T-cell (primary cell): ENCODE results near the gene ANO1. TPM values are rescaled to one million over a fixed set of nuclear protein-coding genes. Genes with fewer than 3 reads are reported as not detected.

Experiments used
- ATAC-seq, 4 experiments: fragments of 200-7000 bp in 3 of 4; fragments of 150-1000 bp in 1 of 4; cut with Tn5 transposase; replicated peaks in 1 of 4; 1 replicate in 3 of 4; 2 replicates in 1 of 4; pipeline ENCODE4 v1.10.0; 2021; ENCODE audit warnings: moderate library complexity in 3 of 4, mild to moderate bottlenecking in 2 of 4, moderate number of reproducible peaks in 1 of 4
- CTCF ChIA-PET, 2 donors: fragments of 300-600 bp; sonication (Branson Sonifier 250); formaldehyde crosslinking; loops; one replicate each; lab custom pipeline; 2022; ENCODE audit warnings: antibody characterized with exemption in 2 of 2; lab: Charles Lee
- POLR2A ChIA-PET, 2 donors: fragments of 300-600 bp; sonication (Branson Sonifier 250); formaldehyde crosslinking; loops; one replicate each; lab custom pipeline; 2022; ENCODE audit warnings: antibody characterized with exemption in 2 of 2; lab: Charles Lee
- DNase-seq, 35 experiments: peaks; one replicate each; pipeline versions ENCODE4 v3.0.0 to v3.0.0-alpha.2; 2013 to 2023
- H3K27ac ChIP-seq: one replicate; pipeline ENCODE4 v1.5.1; 2013; ENCODE audit warnings: low read length
- H3K27me3 ChIP-seq, 2 experiments: replicated peaks in 1 of 2; 1 replicate in 1 of 2; 2 replicates in 1 of 2; pipeline versions ENCODE4 v1.6.1 to v1.7.0; 2013; ENCODE audit warnings: low read length in 1 of 2, mixed read lengths in 1 of 2; ENCODE audit not compliant: control insufficient read depth in 2 of 2, insufficient read depth in 2 of 2; ENCODE audit errors: extremely low read depth in 1 of 2
- H3K36me3 ChIP-seq, 2 donors: 1 replicate in 1 of 2; 2 replicates in 1 of 2; pipeline versions ENCODE4 v1.6.1 to v1.7.0; 2013; ENCODE audit warnings: low read length in 1 of 2; ENCODE audit not compliant: control insufficient read depth in 2 of 2, insufficient read depth in 1 of 2; ENCODE audit errors: extremely low read depth in 1 of 2
- H3K4me1 ChIP-seq, 2 experiments: 1 replicate in 1 of 2; 2 replicates in 1 of 2; pipeline versions ENCODE4 v1.6.1 to v1.7.0; 2013; ENCODE audit warnings: low read length in 2 of 2, mixed read lengths in 1 of 2; ENCODE audit not compliant: insufficient read depth in 2 of 2, control insufficient read depth in 1 of 2; ENCODE audit errors: extremely low read depth in 1 of 2
- H3K4me3 ChIP-seq, 2 donors: 1 replicate in 1 of 2; 2 replicates in 1 of 2; pipeline versions ENCODE4 v1.5.1 to v1.7.0; 2013; ENCODE audit warnings: mild to moderate bottlenecking in 2 of 2, low read length in 1 of 2, moderate library complexity in 1 of 2; ENCODE audit not compliant: control insufficient read depth in 1 of 2; ENCODE audit errors: extremely low read depth in 1 of 2
- H3K9me3 ChIP-seq: 2 replicates; pipeline ENCODE4 v1.7.0; 2013
- H3K27ac Mint-ChIP-seq, 2 donors: one replicate each; pipeline ENCODE4 v1.8.0; 2020 to 2021; ENCODE audit warnings: mild to moderate bottlenecking in 2 of 2, mixed read lengths in 2 of 2
- H3K27me3 Mint-ChIP-seq, 2 donors: one replicate each; pipeline ENCODE4 v1.8.0; 2021 to 2022; ENCODE audit warnings: mixed read lengths in 2 of 2
- H3K36me3 Mint-ChIP-seq: one replicate; pipeline ENCODE4 v1.8.0; 2021; ENCODE audit warnings: mixed read lengths
- H3K4me1 Mint-ChIP-seq, 3 donors: one replicate each; pipeline ENCODE4 v1.8.0; 2020 to 2022; ENCODE audit warnings: mixed read lengths in 3 of 3, mild to moderate bottlenecking in 1 of 3
- H3K4me3 Mint-ChIP-seq, 3 donors: one replicate each; pipeline ENCODE4 v1.8.0; 2020 to 2022; ENCODE audit warnings: mild to moderate bottlenecking in 3 of 3, mixed read lengths in 3 of 3, moderate library complexity in 3 of 3
- H3K9me3 Mint-ChIP-seq, 3 donors: one replicate each; pipeline ENCODE4 v1.8.0; 2020 to 2022; ENCODE audit warnings: mixed read lengths in 3 of 3
- WGBS: methylation state at CpG from one replicate; pipeline ENCODE4 v1.1.5; 2013; ENCODE audit warnings: missing lambda C conversion rate; ENCODE audit not compliant: insufficient coverage; 5-methylcytosine and 5-hydroxymethylcytosine counted together
- total RNA-seq, 35 experiments: library from RNA in 6 of 35; stranded (reverse) in 6 of 35; fragments of 120-200 nt in 1 of 35; gene quantifications; one replicate each; pipeline versions ENCODE4 v1.2.1 to v1.2.4 and lab custom pipeline; 2013 to 2026

Gene ANO1
- total RNA-seq, 5 donors from 2014 or later (not counting 1 experiment from before 2014, with no cell fraction given): 0.19 to 0.38 (median 0.33) TPM; not detected in 2

- POLR2A ChIA-PET: no interaction called here
- no peak overlapping the region for H3K27ac Mint-ChIP-seq
- H3K27me3 ChIP-seq: peaks cover 0 to 51% of the 10 kb centered on the region in 2 experiments
- CTCF ChIA-PET: no interaction called here
- H3K9me3 ChIP-seq: no peaks in the 10 kb centered on the region
- ATAC-seq (no peak), DNase-seq (no peak)
- H3K27me3 Mint-ChIP-seq: peaks cover 12% of the 10 kb centered on the region in 2 donors
- H3K4me3 ChIP-seq: no peak overlapping the region
- no peak overlapping the region for H3K4me3 Mint-ChIP-seq
- 42% methylated on average over 6 of the region's 16 CpGs for WGBS
- H3K36me3 ChIP-seq: no peaks in the 10 kb centered on the region
- no peaks in the 10 kb centered on the region for H3K4me1 ChIP-seq
- H3K9me3 Mint-ChIP-seq: no peaks in the 10 kb centered on the region
- no peak overlapping the region for H3K27ac ChIP-seq
- H3K36me3 Mint-ChIP-seq: no peaks in the 10 kb centered on the region
- H3K4me1 Mint-ChIP-seq: no peaks in the 10 kb centered on the region
These were observed 10.7 kb downstream of the ANO1 start for GRCh38 chr11:70088735-70089250.

GRCh38 chr11:70089631-70090030 lies 11.5 kb downstream of the ANO1 start:
- Mint-ChIP-seq H3K4me3 (no peak overlapping the region), H3K36me3 (no peaks in the 10 kb centered on the region), H3K9me3 (no peaks in the 10 kb centered on the region), H3K27me3 (peaks cover 11 to 13% of the 10 kb centered on the region in 2 donors), H3K4me1 (no peaks in the 10 kb centered on the region), H3K27ac (no peak overlapping the region)
- Histone ChIP-seq H3K27me3 (peaks cover 0 to 52% of the 10 kb centered on the region in 2 experiments), H3K9me3 (no peaks in the 10 kb centered on the region), H3K4me1 (no peaks in the 10 kb centered on the region), H3K36me3 (no peaks in the 10 kb centered on the region), H3K4me3 (no peak overlapping the region), H3K27ac (no peak overlapping the region)
- ChIA-PET POLR2A (no interaction called here), CTCF (no interaction called here)
- no peak for ATAC-seq
- no peak for DNase-seq
- 72% methylated on average over 9 of the region's 9 CpGs for WGBS

GRCh38 chr11:70090961-70091381 lies 12.9 kb downstream of the ANO1 start:
- no peak for DNase-seq
- H3K4me1 Mint-ChIP-seq: no peaks in the 10 kb centered on the region
- no peak overlapping the region for H3K27ac Mint-ChIP-seq
- no peak overlapping the region for H3K27ac ChIP-seq
- CTCF ChIA-PET: no interaction called here
- POLR2A ChIA-PET: no interaction called here
- no peaks in the 10 kb centered on the region for H3K4me1 ChIP-seq
- peaks cover 11 to 15% of the 10 kb centered on the region in 2 donors for H3K27me3 Mint-ChIP-seq
- H3K36me3 Mint-ChIP-seq: no peaks in the 10 kb centered on the region
- no peaks in the 10 kb centered on the region for H3K9me3 Mint-ChIP-seq
- no peak overlapping the region for H3K4me3 ChIP-seq
- H3K4me3 Mint-ChIP-seq: no peak overlapping the region
- H3K36me3 ChIP-seq: no peaks in the 10 kb centered on the region
- H3K27me3 ChIP-seq: peaks cover 0 to 44% of the 10 kb centered on the region in 2 experiments
- ATAC-seq: no peak
- H3K9me3 ChIP-seq: no peaks in the 10 kb centered on the region
- 75% methylated on average over 7 of the region's 9 CpGs for WGBS

- Mint-ChIP-seq H3K4me3 (no peak overlapping the region), H3K27me3 (peaks cover 11 to 16% of the 10 kb centered on the region in 2 donors), H3K4me1 (no peaks in the 10 kb centered on the region), H3K9me3 (no peaks in the 10 kb centered on the region), H3K27ac (no peak overlapping the region), H3K36me3 (no peaks in the 10 kb centered on the region)
- WGBS: 88% methylated on average over 8 of the region's 8 CpGs
- no peaks in the 10 kb centered on the region for H3K4me1 ChIP-seq
- no peak overlapping the region for H3K27ac ChIP-seq
- H3K27me3 ChIP-seq: peaks cover 0 to 39% of the 10 kb centered on the region in 2 experiments
- no peaks in the 10 kb centered on the region for H3K36me3 ChIP-seq
- no peak for DNase-seq
- ChIA-PET POLR2A (no interaction called here), CTCF (no interaction called here)
- H3K4me3 ChIP-seq: no peak overlapping the region
- no peaks in the 10 kb centered on the region for H3K9me3 ChIP-seq
- ATAC-seq: no peak
These were observed 13.5 kb downstream of the ANO1 start for GRCh38 chr11:70091638-70092037.

GRCh38 chr11:70092959-70093715 lies 15.0 kb downstream of the ANO1 start:
- no peaks in the 10 kb centered on the region for H3K36me3 ChIP-seq
- ATAC-seq (no peak), DNase-seq (no peak)
- peaks cover 11 to 12% of the 10 kb centered on the region in 2 donors for H3K27me3 Mint-ChIP-seq
- no peaks in the 10 kb centered on the region for H3K9me3 Mint-ChIP-seq
- peaks cover 0 to 42% of the 10 kb centered on the region in 2 experiments for H3K27me3 ChIP-seq
- H3K4me3 ChIP-seq: no peak overlapping the region
- H3K9me3 ChIP-seq: no peaks in the 10 kb centered on the region
- WGBS: 70% methylated on average over 6 of the region's 8 CpGs
- H3K27ac Mint-ChIP-seq: no peak overlapping the region
- H3K4me1 Mint-ChIP-seq: no peaks in the 10 kb centered on the region
- H3K27ac ChIP-seq: no peak overlapping the region
- H3K4me3 Mint-ChIP-seq: no peak overlapping the region
- no peaks in the 10 kb centered on the region for H3K36me3 Mint-ChIP-seq
- H3K4me1 ChIP-seq: no peaks in the 10 kb centered on the region
- CTCF ChIA-PET: no interaction called here
- POLR2A ChIA-PET: no interaction called here

GRCh38 chr11:70095541-70096252 lies 17.6 kb downstream of the ANO1 start:
- H3K9me3 ChIP-seq: no peaks in the 10 kb centered on the region
- Mint-ChIP-seq H3K27ac (no peak overlapping the region), H3K27me3 (peaks cover 8 to 12% of the 10 kb centered on the region in 2 donors), H3K4me1 (no peaks in the 10 kb centered on the region), H3K9me3 (no peaks in the 10 kb centered on the region), H3K36me3 (no peaks in the 10 kb centered on the region), H3K4me3 (no peak overlapping the region)
- H3K4me3 ChIP-seq: no peak overlapping the region
- no peak overlapping the region for H3K27ac ChIP-seq
- DNase-seq (no peak), ATAC-seq (no peak)
- H3K36me3 ChIP-seq: no peaks in the 10 kb centered on the region
- CTCF ChIA-PET: no interaction called here
- POLR2A ChIA-PET: no interaction called here
- H3K27me3 ChIP-seq: peaks cover 0 to 48% of the 10 kb centered on the region in 2 experiments
- WGBS: 82% methylated on average over 6 of the region's 13 CpGs
- no peaks in the 10 kb centered on the region for H3K4me1 ChIP-seq
